ENCODE measurements around the gene HACE1.

Gene HACE1

GRCh38 chr6:104736545-104736944 lies 123.2 kb downstream of the HACE1 start:
- DNase-seq: no peak

- DNase-seq: no peak
Observed at GRCh38 chr6:104730450-104730849, 129.3 kb downstream of the HACE1 start.

GRCh38 chr6:104729433-104729832 lies 130.3 kb downstream of the HACE1 start:
- DNase-seq: no peak

GRCh38 chr6:104728448-104728847 lies 131.3 kb downstream of the HACE1 start:
- DNase-seq: peak; percentile 56

- no peak for DNase-seq
Observed at GRCh38 chr6:104718672-104719071, 141.0 kb downstream of the HACE1 start.

- no peak for DNase-seq
Observed at GRCh38 chr6:104716858-104717257, 142.9 kb downstream of the HACE1 start.

GRCh38 chr6:104714796-104715195 lies 144.9 kb downstream of the HACE1 start:
- no peak for DNase-seq

- no peak for DNase-seq
Observed at GRCh38 chr6:104713982-104714381, 145.7 kb downstream of the HACE1 start.

- DNase-seq: peak; percentile 73
Observed at GRCh38 chr6:104711371-104711770, 148.3 kb downstream of the HACE1 start.

GRCh38 chr6:104710543-104711335 lies 149.0 kb downstream of the HACE1 start:
- no peak for DNase-seq

GRCh38 chr6:104705916-104706442 lies 153.7 kb downstream of the HACE1 start:
- no peak for DNase-seq

- DNase-seq: peak; percentile 27
Observed at GRCh38 chr6:104705095-104705707, 154.5 kb downstream of the HACE1 start.

- no peak for DNase-seq
Observed at GRCh38 chr6:104704191-104704590, 155.5 kb downstream of the HACE1 start.

GRCh38 chr6:104702126-104702841 lies 157.4 kb downstream of the HACE1 start:
- no peak for DNase-seq

- no peak for DNase-seq
Observed at GRCh38 chr6:104700371-104701185, 159.1 kb downstream of the HACE1 start.

- no peak for DNase-seq
Observed at GRCh38 chr6:104699593-104700329, 160.0 kb downstream of the HACE1 start.

- DNase-seq: no peak
Observed at GRCh38 chr6:104698979-104699378, 160.7 kb downstream of the HACE1 start.

- no peak for DNase-seq
Observed at GRCh38 chr6:104692008-104692407, 167.7 kb downstream of the HACE1 start.

GRCh38 chr6:104689551-104690205 lies 170.0 kb downstream of the HACE1 start:
- peak; percentile 90 for DNase-seq

GRCh38 chr6:104688283-104688969 lies 171.3 kb downstream of the HACE1 start:
- no peak for DNase-seq
